Measurements from ENCODE around the gene MAP4K5.

DNA sequence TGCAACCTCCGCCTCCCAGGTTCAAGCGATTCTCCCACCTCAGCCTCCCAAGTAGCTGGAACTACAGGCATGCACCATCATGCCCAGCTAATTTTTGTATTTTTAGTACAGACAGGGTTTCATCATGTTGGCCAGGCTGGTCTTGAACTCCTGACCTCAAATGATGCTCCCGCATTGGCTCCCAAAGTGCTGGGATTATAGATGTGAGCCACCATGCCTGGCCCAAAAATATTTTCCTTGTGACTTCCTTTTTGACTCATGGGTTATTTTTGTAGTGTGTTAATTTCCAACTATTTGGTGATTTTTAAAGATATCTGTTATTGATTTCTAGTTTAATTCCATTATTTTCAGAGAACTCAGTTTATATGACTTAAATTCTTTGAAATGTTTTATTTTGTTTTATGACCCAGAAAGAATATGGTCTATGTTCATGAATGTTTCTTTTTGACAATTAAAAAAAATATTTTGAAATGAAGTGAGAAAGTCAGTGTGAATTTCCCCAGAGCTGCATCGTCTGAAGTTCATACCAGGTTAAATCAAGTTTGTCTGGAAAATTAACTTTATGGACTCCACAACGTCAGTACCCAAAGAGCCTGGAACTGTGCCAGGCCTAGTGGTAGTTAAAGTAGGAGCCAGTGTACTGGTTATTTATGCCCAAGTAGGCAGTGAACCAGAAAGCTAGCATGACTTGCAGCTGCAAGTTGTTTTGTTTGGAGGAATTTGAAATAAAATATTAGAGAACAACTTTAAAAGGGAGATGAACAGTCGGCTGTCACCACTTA, 132.9 kb downstream of the MAP4K5 start:
- TF ChIP-seq CTCF (IDR thresholded peaks at IDR 0.05; ENCODE audit: low read depth, low read length, missing input control) (no peak), MAX (IDR thresholded peaks at IDR 0.05) (no peak), HNF4A (conservative IDR thresholded peaks at IDR 0.05) (no peak), EGR1 (IDR thresholded peaks at IDR 0.05; ENCODE audit: low read depth in 2 of 2) (no peak)

Measured in liver (tissue), 3 donors.